DMS53 treated with DMSO at 0.1 percent for 48 hours (cell line): ENCODE data around the gene SCOC.
A peak's percentile ranks its signal among the peaks of the same experiment; 100 is the strongest.

Source experiments
- DNase-seq: peaks from one replicate; lab custom pipeline; 2025; ENCODE audit not compliant: unreplicated experiment; lab: John Stamatoyannopoulos, UW

Gene SCOC

DNA sequence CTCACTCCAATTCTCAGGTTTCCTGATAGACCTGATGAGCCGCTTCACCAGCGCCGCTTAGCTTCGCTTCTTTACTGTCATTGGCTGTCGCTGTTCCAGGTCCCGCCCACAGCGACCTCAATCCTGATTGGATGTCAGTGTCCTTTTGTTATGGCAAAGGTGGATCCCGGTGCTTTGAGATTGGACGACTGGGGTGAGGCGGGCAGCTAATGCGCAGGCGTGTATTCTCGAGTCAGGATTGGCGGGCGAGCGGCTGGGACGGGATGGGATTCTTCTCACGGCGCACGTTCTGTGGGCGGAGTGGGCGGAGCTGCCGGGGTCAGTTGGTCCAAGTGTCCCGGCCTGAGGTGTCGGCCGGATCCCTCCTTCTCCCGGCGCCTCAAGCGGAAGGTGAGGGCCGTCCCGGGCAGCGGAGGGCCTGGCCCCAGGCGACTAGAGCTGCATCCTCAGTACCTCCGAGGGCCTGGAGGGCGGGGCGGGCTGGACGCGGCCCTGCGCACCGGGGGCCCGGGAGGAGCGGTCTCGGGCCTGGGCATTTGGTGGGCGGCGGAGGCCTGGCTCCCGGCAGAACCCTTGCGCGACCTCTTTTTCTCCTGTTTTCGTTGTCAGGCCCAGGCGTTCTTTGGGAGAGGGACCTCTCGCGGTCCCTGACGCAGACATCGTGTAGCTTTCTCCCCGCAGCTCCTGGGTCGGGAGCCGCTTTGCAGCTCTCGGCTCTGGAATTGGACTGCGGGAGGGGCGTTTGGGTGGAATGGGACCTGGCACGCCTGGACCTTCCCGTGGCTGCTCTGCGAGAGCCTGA, at the start of gene SCOC:
TSS of gene SCOC (plus strand) at position 319 of the 802 bp plus-strand sequence. CDS start 5,525 bp downstream, outside the sequence.
- peak; percentile 95 for DNase-seq

DNA sequence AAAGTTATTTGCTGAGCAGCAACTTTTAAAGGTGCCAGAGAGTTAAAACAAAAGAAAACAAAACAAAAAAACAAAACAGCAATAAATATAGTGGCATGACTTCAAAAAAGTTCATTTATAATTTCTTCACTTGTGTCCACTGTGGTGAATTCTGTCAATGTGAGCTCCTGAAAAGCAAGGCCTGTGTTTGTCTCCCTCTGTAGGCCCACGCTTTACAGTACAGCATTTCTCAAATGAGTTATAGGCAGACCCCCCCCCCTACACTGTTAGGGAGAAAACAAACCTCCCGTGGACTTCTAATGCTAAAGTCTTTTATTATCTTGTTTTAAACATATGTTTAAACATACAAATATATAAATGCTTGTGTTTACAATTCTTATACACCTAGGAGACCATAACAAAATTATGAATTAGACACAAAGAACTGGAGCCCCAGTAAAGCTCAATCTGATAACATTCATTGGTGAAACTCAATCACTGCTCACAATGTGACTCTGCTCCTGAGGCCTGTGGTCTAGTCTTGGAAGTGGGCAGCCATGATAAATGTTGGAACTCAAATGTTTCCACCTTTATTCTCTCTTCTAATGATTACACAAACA, 47.0 kb upstream of the SCOC start:
- peak; percentile 13 for DNase-seq

DNA sequence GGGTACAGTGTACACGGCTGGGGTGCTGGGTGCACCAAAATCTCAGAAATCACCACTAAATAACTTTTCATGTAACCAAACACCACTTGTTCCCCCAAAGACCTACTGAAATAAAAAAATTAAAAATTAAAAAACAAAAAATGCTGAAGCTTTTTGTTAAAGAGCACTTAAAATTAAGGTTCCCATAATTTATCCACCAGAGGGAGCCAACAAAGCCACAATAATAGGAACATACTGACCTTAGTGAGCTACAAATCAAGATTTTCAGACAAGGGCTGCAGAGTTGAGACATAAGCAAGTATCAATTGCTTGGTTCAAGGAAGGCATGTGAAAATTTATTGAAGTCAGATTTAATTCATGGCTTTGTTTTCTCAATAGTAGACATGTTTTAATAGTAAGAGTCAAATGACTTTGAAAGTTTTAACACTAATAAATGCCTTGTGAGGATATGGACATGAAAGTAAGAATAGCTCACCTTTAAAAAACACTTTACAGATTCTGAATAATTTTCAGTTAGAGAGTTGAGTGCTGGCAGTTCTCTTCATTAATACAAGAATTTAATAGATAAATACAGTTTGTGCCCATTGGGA, 43.0 kb upstream of the SCOC start:
- DNase-seq, result peak; percentile 7

DNA sequence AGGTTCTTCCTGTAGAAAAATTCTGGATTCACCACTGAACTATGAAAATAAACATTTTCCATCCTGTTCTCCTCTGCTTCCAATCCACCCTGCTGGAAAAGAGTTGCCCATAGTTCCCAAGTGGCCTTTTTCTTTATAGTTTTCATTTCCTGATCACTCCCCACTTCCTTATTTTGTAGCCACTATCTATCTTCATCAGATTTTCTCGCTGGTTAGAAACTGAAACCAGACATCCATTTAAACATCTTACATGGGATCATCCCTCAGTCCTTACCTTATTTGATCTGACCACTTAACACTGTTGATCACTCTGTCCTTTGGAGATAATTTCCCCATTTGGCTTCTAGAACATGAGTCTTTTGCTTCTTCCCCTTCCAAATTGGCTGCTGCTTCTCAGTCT, 42.2 kb upstream of the SCOC start:
- DNase-seq, result no peak

DNA sequence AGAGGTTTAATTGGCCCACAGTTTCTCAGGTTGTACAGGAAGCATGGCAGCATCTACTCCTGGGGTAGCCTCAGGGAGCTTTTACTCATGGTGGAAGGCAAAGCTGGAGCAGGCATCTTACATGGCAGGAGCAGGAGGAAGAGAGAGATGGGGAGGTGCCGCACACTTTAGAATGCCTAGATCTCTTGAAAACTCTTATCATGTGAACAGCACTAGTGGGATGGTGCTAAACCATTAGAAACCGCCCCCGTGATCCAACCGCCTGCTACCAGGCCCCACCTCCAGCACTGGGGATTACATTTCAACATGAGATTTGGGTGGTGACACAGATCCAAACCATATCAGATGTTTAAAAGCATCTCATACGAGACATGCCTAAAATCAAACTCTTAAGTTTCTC, 41.6 kb upstream of the SCOC start:
- DNase-seq, result no peak

DNA sequence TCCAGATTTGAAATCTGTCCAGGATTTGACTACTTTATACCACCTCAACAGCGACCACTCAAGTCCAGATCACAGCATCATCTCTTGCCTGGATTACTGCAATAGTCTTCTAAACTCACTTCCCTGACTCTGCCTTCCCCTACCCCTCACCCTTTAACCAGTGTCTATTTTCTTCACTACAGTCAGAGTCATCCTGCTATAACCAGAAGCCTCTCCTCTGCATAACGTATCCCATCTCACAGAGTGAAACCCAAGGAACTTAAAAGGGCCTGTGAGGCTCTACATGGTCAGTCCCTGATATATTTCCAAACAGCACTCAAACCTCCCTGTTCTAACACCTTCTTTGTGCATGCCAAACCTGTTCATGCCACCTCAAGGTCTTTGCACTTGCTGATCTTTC, 40.7 kb upstream of the SCOC start:
- DNase-seq, result no peak

DNA sequence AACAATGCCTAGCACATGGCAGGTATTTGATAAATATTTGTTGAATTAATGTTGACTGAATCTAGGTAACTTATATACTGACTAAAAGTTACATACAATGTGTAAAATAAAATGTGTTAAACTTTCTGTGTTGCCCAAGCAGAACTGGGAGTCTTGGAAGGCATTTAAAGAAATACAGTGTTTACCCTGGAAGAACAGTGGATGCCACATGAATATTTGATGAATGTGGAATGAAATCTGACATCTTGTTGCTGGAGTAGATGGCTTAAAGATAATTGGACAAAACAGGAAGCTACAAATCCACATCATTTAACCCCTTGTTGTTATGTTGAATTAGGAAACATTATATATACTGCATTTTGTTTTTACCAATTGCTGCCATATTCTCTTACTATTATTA, 39.9 kb upstream of the SCOC start:
- DNase-seq, result no peak

DNA sequence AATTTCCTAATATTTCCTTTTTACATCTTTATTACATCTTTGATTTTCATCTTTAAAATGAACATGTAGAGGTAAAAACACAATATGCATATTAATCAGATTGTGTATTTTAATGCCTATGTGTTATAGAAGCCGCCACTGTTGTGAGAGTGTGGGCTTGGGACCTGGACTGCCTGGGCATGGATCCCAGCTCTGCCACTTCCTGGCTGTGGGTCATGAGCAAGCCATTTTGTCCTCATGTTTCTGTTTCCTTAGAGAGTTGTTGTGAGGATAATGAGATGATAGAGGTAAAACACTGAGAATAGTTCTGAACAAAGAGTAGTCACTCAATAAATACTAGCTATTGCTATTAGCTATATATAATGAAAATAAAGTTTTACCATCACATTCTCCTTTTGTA, 38.4 kb upstream of the SCOC start:
- DNase-seq, result no peak

DNA sequence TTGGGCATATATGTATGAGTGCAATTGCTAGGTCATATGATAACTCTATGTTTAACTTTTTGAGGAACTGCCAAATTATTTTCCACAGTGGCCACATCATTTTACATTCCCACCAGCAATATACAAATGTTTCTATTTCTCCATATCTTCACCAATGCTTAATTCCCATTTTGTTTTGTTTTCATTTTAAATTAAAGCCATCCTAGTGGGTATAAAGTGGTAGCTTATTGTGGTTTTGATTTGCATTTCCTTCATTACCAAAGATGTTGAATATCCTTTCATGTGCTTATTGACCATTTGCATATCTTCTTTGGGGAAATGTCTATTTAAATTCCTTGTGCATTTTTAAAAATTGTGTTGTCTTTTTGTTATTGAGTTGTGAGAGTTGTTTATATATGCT, 36.7 kb upstream of the SCOC start:
- DNase-seq, result no peak

DNA sequence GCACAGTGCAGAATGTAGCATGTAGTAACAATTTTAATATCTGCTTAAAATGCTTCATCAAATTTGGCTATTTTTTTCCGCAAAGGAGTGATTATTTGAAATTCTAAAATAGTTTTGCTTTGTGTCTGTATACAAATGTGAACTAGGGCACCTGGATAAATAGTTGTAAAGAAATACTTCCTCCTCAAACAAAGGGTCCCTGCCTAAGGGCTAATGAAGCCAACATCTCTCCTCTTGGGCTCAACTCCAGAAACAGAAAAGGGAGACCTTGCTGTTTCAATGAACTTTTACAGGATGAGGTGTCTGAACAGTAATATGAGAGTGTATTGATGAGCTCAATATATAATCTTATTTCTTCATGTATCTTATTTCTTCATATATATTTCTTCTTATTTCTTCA, 30.8 kb upstream of the SCOC start:
- no peak for DNase-seq

DNA sequence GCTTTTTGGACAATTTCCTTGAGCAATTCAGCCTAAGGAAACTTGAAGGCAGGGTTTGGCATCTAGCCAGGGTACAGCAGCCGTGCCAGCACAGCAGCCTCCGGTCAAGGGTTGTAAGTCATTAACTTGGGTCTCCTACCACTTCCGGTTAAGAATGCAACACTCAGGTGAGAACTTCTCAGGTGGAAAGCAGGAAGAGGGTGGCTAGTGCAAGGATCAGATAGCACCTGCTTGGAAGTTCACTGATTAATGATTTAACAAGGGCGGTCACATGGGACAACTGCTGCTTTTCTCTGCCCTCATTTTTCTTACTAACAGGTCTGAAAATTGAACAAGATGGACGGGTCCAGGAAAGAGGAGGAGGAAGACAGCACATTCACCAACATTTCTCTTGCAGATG, 30.1 kb upstream of the SCOC start:
- peak; percentile 85 for DNase-seq

DNA sequence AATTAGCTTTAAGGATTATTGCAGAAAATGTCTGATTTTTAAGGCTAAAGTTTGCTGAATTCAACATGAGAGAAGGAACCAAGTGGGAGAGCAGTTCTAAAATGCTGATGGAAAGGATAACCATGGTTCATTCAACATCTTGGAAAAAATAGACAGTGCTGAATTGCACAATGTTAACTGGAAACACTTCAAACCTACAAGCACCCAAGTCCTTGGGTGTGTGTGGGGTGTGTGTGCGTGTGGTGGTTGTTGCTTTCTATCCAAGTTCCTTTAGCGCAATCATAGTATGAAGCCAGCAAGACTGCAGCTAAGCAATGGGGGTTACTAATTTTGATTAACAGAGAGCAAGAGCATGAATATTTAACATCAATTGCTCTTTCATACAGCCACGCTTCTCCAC, 29.3 kb upstream of the SCOC start:
- DNase-seq, result no peak

DNA sequence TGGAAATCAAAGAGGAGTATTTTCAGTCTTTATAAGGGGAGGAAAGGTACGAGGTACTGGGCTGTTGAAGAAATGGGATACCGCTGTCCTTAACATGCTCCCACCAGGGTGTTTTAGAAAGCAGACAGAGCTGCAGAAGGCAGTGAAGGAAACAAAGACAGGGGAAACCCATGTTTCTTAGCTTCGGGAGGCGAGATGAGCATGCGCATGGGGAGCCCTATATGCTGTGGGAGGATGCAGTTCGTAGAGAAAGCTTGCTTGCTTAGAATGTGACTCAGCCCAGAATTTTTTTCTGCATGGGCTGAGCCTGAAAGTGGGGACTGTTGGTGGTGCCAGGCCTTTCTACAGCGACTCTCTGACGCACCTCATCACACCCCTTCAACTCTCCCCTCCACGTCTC, 28.8 kb upstream of the SCOC start:
- DNase-seq, result peak; percentile 5

DNA sequence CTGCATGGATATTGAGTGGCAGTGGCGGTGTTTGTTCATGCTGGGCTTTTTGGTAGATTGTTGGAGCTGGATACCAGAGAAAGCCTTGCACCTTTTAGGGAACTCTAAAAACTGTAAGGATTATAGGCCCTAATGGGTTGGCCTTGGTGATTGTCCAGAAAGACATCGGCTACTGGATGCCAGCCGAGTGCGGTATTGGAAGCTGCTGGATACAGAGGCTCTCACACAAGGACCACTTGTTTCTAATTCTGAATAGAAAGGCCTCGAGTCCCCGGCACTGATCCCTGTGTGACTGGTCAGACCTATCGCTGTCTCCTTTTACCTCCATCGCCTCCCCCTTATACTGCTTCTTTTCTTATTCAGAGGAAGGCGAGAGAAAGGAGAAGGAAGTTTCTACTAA, 27.3 kb upstream of the SCOC start:
- DNase-seq, result no peak

DNA sequence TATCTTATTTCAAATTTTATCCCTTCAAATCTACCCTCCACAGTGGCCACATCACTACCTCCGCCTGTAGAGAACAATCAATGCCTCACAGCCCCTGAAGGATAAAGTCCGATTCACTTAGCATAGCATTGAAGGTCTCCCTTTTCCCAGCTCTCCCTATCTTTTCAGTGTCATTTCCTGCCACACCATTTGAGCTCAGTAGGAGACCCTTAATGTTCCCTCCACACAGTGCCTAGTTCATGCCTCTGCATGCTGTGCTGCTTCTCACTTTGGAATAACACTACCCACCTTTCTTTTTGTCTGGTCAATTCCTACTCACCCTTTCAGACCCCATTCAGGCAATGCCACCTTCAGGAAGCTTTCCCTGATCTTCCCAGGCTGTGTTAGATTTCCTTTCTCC, 23.6 kb upstream of the SCOC start:
- DNase-seq, result no peak

DNA sequence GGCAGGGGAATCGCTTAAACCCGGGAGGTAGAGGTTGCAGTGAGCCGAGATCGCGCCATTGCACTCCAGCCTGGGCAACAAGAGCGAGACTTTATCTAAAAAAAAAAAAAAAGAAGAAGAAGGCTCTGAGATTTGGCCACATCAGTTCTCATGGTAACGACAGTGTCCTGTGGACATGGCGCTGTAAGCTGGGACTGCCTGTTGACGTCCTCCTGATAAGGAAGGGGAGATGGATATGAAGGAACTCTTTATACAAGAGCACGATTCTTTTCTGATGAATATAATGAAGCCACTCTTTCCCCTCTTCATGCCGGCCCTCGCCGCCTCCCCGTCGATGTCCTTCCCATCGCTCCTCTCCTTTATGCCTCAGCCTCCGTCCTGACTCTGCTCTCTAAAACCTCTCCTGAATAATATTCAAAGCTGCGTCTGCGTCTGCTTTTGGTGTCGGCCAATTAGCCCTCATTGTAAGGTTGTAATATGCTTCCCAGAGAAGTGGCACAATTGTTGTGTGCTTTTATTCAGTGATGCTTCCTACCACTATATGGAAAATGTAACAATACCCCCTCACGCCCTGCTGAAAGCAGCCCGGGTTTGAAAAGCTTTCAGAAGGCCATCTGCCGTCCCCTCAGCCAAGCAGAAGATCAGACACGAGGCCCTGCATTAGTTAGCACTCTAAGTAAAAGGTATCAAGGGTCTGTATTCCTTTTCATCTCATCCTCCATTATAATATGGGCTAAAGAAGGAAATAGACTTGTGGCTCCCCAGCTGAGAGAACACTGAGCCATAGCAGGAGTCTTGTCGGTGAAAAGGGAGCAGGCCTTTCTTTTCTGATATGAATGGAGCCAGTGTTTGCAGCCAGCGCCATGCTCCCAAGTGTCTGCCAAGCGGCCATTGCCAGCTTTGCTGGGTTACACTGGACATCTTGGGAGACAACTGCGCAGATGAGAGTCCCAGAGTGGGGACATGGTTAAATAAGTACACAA, 22.1 kb upstream of the SCOC start:
- DNase-seq, result no peak

DNA sequence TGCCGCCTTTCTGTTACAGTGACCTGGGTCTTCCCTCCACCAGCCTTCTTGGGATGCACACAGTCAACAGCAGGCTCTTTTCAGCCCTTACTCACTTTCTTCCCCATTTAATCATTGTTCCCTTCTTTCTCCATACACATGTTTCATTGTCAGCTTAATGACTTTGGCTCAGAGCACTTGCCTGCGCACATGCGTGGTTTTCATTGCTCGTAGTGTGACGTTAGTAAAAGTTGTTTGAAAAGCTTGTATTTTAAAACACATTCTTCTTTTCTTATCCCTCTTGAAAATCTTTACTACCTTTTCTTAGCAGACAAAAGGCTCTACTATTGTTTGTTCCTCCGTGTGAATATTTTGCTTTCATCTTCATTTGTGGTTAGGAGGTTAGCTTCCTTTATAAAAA, 19.7 kb upstream of the SCOC start:
- no peak for DNase-seq

DNA sequence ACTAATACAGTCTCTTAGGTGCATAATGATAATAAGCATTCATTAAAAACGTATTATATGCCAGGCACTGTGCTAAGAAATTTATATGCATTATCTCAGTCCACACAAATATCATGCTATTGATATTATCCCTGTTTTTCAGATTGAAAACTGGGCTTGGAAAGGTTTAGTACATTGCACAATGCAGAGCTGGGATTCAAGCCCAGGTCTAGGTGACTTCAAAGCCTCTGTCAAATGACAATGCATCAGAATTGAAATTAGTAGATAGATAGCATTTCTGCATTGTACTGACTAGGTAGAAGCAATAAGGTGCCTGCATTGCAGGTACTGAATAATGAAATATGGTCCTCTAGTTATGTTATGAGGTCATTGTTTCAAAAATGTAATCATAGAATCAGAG, 18.2 kb upstream of the SCOC start:
- no peak for DNase-seq

DNA sequence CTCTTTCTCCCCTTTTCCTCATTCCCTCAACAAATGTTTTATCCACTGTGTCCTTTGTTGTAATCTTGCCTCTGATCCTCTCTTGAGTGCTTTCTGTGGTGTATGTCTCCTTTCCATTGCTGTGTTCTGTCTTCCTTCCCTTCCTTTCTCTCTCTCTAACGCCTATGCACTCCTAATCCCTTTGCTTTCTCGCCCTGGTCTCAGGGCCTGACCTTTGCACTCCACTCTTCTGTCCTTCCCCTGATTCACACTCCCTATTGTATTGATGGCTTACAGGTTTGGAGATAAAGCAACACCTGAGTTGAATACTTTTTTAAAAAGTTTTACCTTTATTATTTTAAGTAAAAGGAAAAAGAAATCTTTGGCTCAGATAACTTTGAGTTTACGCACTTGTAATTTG, 15.6 kb upstream of the SCOC start:
- no peak for DNase-seq

DNA sequence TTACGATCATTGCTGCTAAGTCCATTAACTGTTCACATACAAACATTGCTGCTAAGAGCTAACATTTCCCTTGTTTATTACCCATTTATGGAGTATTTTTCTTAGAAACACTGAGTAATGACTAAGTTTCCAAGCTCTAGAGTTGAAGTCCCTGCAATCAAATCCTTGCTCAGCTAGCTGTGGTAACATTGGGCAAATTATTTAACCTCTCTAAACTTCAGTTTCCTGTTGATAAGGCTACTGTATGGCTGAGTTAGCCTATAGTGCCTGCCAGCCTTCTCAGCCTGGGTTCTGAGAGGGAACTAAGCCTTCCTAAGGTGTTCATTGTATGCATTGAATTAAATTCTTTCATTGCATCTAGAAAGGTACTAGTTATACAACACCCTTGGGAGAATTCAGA, 15.2 kb upstream of the SCOC start:
- no peak for DNase-seq
